ENCODE results near the gene GLE1. TPM values are rescaled to one million over a fixed set of nuclear protein-coding genes. Genes with fewer than 3 reads are reported as not detected.

The GLE1 gene
- total and polyA plus RNA-seq, 2 donors (not counting 1 experiment from before 2014, with no cell fraction given), result 11.8 to 30.3 TPM

DNA sequence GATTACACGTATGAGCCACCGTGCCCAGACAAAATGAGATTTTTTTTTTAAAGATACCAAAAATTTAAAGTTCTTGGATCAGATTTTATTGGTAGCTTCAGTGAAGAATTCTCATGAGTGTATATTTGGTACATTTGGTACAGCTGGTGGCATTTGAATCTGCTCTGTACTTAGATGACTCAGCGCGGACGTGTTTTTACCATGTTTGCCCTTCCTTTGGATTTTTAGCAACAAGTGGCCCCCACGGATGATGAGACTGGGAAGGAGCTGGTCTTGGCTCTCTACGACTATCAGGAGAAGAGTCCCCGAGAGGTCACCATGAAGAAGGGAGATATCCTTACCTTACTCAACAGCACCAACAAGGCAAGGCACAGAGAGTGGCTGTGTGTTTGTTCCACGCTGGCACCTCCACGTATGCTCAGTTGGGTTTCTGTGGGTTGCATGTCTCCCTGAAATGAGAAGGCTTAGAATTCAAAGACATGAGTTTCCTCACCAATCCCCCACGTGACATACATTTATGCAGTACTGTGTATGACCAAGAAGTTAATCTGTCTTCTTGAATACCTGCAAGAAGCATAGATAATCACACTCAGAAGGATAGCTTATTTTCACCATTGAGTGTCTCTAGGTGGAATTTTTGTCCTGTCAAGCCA is 84.2 kb downstream of the GLE1 start:
- intact Hi-C loops (cut with micrococcal nuclease), result no loop called here
- Histone ChIP-seq H3K4me2 (replicated peaks; ENCODE audit: low read depth, low read length, poor library complexity, severe bottlenecking) (no peak overlapping the region), H3K4me3 (ENCODE audit: control extremely low read depth in 1 of 5, extremely low read depth in 1 of 5, insufficient read depth in 1 of 5, low read depth in 2 of 5, low read length in 4 of 5) (no peak overlapping the region), H3K79me2 (ENCODE audit: control insufficient read depth, insufficient read depth, low read length) (no peaks in the 10 kb centered on the region), H4K20me1 (ENCODE audit: control insufficient read depth, insufficient read depth, low read length, poor library complexity, severe bottlenecking) (no peaks in the 10 kb centered on the region), H3K9me3 (ENCODE audit: control extremely low read depth in 1 of 3, control insufficient read depth in 2 of 3, insufficient read depth in 1 of 3, low read length in 2 of 3) (no peaks in the 10 kb centered on the region), H3K27ac (ENCODE audit: low read length in 2 of 2) (no peak overlapping the region), H3K27me3 (replicated peaks in 1 of 4; ENCODE audit: control extremely low read depth in 1 of 4, control insufficient read depth in 3 of 4, insufficient read depth in 4 of 4, low read length in 3 of 4) (no peaks in the 10 kb centered on the region), H3K36me3 (replicated peaks in 1 of 2; ENCODE audit: control extremely low read depth in 1 of 2, control insufficient read depth in 1 of 2, extremely low read depth in 1 of 2, insufficient read depth in 2 of 2, low read length in 1 of 2) (peaks cover 12 to 80% of the 10 kb centered on the region in 2 experiments), H3K9ac (ENCODE audit: low read length) (no peak overlapping the region), H2AFZ (ENCODE audit: insufficient read depth, low read depth, low read length, poor library complexity, severe bottlenecking) (no peak overlapping the region), H3K4me1 (ENCODE audit: control insufficient read depth in 2 of 2, insufficient read depth in 2 of 2, low read length in 2 of 2) (no peaks in the 10 kb centered on the region)
- H3K27ac Mint-ChIP-seq, result no peak overlapping the region
- ATAC-seq (ENCODE audit: low read depth), result no peak
- no peaks in the 10 kb centered on the region for H3K27me3 Mint-ChIP-seq
- H3K4me1 Mint-ChIP-seq, result no peaks in the 10 kb centered on the region
- POLR2A ChIA-PET, result interaction anchor here (0.6 to 0.7 kb wide), 3 partner anchors 53 to 205 kb away, joined by 4 to 6 read pairs (median 4); no protein-coding TSS in a partner anchor
- no peak for DNase-seq
- H3K4me3 Mint-ChIP-seq, result no peak overlapping the region
- CTCF ChIA-PET, result no interaction called here
- TF ChIP-seq EZH2 (IDR thresholded peaks at IDR 0.05; ENCODE audit: borderline replicate concordance, insufficient read depth, low read depth, low read length, poor library complexity, severe bottlenecking), result no peak
- TF ChIP-seq, protein P1, sequence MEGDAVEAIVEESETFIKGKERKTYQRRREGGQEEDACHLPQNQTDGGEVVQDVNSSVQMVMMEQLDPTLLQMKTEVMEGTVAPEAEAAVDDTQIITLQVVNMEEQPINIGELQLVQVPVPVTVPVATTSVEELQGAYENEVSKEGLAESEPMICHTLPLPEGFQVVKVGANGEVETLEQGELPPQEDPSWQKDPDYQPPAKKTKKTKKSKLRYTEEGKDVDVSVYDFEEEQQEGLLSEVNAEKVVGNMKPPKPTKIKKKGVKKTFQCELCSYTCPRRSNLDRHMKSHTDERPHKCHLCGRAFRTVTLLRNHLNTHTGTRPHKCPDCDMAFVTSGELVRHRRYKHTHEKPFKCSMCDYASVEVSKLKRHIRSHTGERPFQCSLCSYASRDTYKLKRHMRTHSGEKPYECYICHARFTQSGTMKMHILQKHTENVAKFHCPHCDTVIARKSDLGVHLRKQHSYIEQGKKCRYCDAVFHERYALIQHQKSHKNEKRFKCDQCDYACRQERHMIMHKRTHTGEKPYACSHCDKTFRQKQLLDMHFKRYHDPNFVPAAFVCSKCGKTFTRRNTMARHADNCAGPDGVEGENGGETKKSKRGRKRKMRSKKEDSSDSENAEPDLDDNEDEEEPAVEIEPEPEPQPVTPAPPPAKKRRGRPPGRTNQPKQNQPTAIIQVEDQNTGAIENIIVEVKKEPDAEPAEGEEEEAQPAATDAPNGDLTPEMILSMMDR (IDR thresholded peaks at IDR 0.05), result no peak
- H3K9me3 Mint-ChIP-seq (ENCODE audit: insufficient read depth), result no peaks in the 10 kb centered on the region
- no CpG with 5 or more reads among the region's 11 CpGs for WGBS (ENCODE audit: insufficient coverage)

Small RNAs within 50 kb of the gene (small RNA-seq; reads per million reads assigned to genes)
- gene RNU7-171P (ENCODE audit: insufficient read length, low read depth, low replicate concordance), result not detected

Other genes with a start within 250 kb of the GLE1 start
- gene GOLGA2, start 228.7 kb upstream of the GLE1 start, total RNA-seq, result 76.3 and 87.3 TPM in 2 replicates
- 23.2 and 43.6 TPM in 2 replicates for gene GOLGA2, start 228.7 kb upstream of the GLE1 start, polyA plus RNA-seq
- gene SWI5, start 228.4 kb upstream of the GLE1 start, total RNA-seq, result 8.6 and 13.3 TPM in 2 replicates
- gene SWI5, start 228.4 kb upstream of the GLE1 start, polyA plus RNA-seq, result 16.1 and 23.3 TPM in 2 replicates
- 21.4 and 21.5 TPM in 2 replicates for gene TRUB2, start 182.3 kb upstream of the GLE1 start, total RNA-seq
- 5.3 and 7.6 TPM in 2 replicates for gene TRUB2, start 182.3 kb upstream of the GLE1 start, polyA plus RNA-seq
- 54.9 and 57.3 TPM in 2 replicates for gene COQ4, start 181.9 kb upstream of the GLE1 start, total RNA-seq
- gene COQ4, start 181.9 kb upstream of the GLE1 start, polyA plus RNA-seq, result 55.3 and 62.8 TPM in 2 replicates
- gene SLC27A4, start 164.2 kb upstream of the GLE1 start, total RNA-seq, result 12.0 and 12.9 TPM in 2 replicates
- 6.9 and 10.0 TPM in 2 replicates for gene SLC27A4, start 164.2 kb upstream of the GLE1 start, polyA plus RNA-seq
- 35.6 and 43.8 TPM in 2 replicates for gene URM1, start 133.3 kb upstream of the GLE1 start, total RNA-seq
- 24.1 and 40.3 TPM in 2 replicates for gene URM1, start 133.3 kb upstream of the GLE1 start, polyA plus RNA-seq
- gene CERCAM, start 83.9 kb upstream of the GLE1 start, total RNA-seq, result 3.4 and 3.8 TPM in 2 replicates
- 2.4 and 3.2 TPM in 2 replicates for gene CERCAM, start 83.9 kb upstream of the GLE1 start, polyA plus RNA-seq
- gene ODF2, start 48.7 kb upstream of the GLE1 start, total RNA-seq, result 36.6 and 42.9 TPM in 2 replicates
- 30.1 and 35.1 TPM in 2 replicates for gene ODF2, start 48.7 kb upstream of the GLE1 start, polyA plus RNA-seq
- 351 and 354 TPM in 2 replicates for gene SPTAN1, start 47.9 kb downstream of the GLE1 start, total RNA-seq
- 129 TPM in 2 replicates for gene SPTAN1, start 47.9 kb downstream of the GLE1 start, polyA plus RNA-seq
- gene DYNC2I2, start 152.1 kb downstream of the GLE1 start, total RNA-seq, result 76.6 and 83.4 TPM in 2 replicates
- gene DYNC2I2, start 152.1 kb downstream of the GLE1 start, polyA plus RNA-seq, result 92.9 and 109 TPM in 2 replicates
- 306 and 309 TPM in 2 replicates for gene SET, start 184.5 kb downstream of the GLE1 start, total RNA-seq
- 54.9 and 74.8 TPM in 2 replicates for gene SET, start 184.5 kb downstream of the GLE1 start, polyA plus RNA-seq
- 3.7 and 4.2 TPM in 2 replicates for gene PKN3, start 197.8 kb downstream of the GLE1 start, total RNA-seq
- gene PKN3, start 197.8 kb downstream of the GLE1 start, polyA plus RNA-seq, result 1.4 and 1.8 TPM in 2 replicates
- gene ZDHHC12, start 219.4 kb downstream of the GLE1 start, total RNA-seq, result 25.3 and 28.5 TPM in 2 replicates
- 31.0 and 47.0 TPM in 2 replicates for gene ZDHHC12, start 219.4 kb downstream of the GLE1 start, polyA plus RNA-seq

All from B cell (primary cell).